IPS-18a (cell line): ENCODE measurements around the gene RNF220.

Experiments used
- H3K27ac ChIP-seq: one replicate; pipeline ENCODE4 v1.5.1; 2013; ENCODE audit warnings: low read length
- H3K27me3 ChIP-seq: one replicate; pipeline ENCODE4 v1.6.1; 2013; ENCODE audit warnings: mild to moderate bottlenecking, low read length; ENCODE audit not compliant: control insufficient read depth, insufficient read depth
- H3K36me3 ChIP-seq: one replicate; pipeline ENCODE4 v1.6.1; 2013; ENCODE audit warnings: low read depth, low read length; ENCODE audit not compliant: control insufficient read depth
- H3K4me1 ChIP-seq: one replicate; pipeline ENCODE4 v1.6.1; 2013; ENCODE audit warnings: low read depth, low read length; ENCODE audit not compliant: control insufficient read depth
- H3K4me3 ChIP-seq: one replicate; pipeline ENCODE4 v1.5.1; 2013; ENCODE audit warnings: low read length
- H3K9ac ChIP-seq: one replicate; pipeline ENCODE4 v1.6.1; 2013; ENCODE audit warnings: mild to moderate bottlenecking, low read length, moderate library complexity
- H3K9me3 ChIP-seq: one replicate; pipeline ENCODE4 v1.6.1; 2013; ENCODE audit warnings: low read depth, low read length; ENCODE audit not compliant: control insufficient read depth

The RNF220 gene

DNA sequence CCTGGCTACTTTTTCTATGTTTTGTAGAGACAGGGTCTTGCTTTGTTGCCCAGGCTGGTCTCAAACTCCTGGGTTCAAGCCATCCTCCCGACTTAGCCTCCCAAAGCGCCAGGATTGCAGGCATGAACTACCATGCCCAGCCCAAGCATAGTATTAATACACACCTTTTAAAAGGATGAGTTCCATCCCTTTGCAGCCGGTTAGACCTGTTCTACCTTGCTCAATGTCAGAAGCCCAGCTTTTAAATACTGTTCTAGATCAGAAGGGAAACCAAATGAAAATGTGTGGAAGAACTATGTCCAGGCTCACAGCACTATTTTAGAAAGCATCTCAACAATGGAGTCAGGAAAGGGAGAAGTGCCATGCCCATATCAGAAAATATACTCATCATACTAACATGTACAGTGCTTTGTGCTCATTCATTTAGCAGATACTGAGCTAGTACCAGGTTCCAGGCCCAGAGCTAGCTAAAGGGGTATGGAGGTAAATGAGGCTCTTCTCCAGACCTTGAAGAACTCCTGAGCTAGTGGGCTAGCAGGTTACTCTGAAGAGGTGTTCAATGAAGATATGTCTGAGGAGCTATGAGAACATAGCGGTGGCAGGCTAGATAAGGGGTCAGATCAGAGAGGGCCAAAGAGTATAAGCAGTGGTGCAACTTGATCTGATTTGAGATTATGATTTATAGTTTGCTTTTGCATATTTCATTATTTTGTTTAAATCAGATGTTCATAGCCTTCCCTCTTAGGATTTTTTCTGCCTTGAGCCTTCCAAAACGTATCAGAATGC lies 78.2 kb downstream of the RNF220 start:
- H3K4me1 ChIP-seq = peaks cover 24% of the 10 kb centered on the region
- no peak overlapping the region for H3K27ac ChIP-seq
- H3K36me3 ChIP-seq = no peaks in the 10 kb centered on the region
- H3K9ac ChIP-seq = no peak overlapping the region
- no peaks in the 10 kb centered on the region for H3K9me3 ChIP-seq
- H3K27me3 ChIP-seq = no peaks in the 10 kb centered on the region
- no peak overlapping the region for H3K4me3 ChIP-seq

DNA sequence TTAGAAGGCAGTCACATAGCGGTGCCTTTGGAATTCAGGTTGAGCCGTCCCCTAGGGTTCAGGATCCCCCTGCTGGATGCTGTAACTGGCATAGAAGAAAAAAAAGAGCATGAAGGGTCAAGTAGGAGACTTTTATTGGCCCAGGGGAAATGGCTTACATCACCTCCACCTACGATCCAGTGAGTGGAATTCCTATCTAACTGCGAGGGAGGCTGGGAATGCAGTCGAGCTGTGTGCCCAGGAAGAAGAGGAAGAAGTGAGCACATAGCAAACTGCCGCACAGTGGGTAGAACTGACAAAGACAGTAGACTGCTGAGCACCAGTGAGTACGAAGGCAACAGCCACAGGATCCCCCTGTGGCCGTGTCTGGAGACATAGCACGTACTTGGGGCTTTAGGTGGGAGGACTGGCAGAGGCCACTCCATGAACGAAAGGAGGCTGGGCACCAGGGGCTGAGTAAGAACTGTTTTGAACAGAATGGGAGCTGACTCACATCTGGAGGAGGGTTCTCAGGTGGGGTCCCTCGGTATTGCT lies 79.2 kb downstream of the RNF220 start:
- Histone ChIP-seq H3K36me3 (no peaks in the 10 kb centered on the region), H3K4me1 (peaks cover 24% of the 10 kb centered on the region), H3K27ac (no peak overlapping the region), H3K27me3 (no peaks in the 10 kb centered on the region), H3K9ac (no peak overlapping the region), H3K9me3 (no peaks in the 10 kb centered on the region), H3K4me3 (no peak overlapping the region)

DNA sequence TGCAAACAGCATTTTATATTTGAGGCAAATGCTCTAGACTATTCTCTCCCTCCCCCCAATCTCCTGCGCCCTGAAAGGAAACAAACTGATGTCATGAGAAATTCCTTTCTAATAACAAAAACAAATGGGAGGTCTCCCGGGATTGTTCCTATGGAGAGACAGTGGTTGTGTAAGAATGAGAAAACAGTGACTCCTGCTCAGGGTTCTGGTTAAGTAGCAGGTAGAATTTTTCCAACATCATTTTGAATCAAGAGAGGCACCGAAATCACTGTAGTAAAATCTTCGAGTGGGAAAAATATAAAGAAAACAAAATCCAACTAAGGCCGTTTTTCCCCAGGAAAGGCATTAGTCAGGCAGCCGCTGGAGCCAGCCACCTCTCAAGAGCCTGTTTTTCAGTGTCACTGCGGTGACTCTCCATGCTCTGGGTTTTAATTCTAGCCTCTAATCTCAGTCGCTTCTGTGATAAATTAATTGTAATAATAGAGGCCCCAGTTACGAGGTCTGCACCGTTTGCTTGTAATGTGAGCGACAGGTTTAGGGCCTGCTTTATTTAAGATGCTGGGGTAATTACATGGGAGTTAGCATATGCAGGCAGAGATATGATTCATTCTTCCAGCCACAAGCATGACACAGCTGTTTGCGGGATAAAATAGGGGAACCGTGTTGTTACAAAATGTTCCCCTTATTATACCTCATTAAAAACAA lies 80.3 kb downstream of the RNF220 start:
- Histone ChIP-seq H3K36me3 (no peaks in the 10 kb centered on the region), H3K27ac (no peak overlapping the region), H3K4me1 (peaks cover 24% of the 10 kb centered on the region), H3K9ac (no peak overlapping the region), H3K27me3 (no peaks in the 10 kb centered on the region), H3K4me3 (no peak overlapping the region), H3K9me3 (no peaks in the 10 kb centered on the region)

DNA sequence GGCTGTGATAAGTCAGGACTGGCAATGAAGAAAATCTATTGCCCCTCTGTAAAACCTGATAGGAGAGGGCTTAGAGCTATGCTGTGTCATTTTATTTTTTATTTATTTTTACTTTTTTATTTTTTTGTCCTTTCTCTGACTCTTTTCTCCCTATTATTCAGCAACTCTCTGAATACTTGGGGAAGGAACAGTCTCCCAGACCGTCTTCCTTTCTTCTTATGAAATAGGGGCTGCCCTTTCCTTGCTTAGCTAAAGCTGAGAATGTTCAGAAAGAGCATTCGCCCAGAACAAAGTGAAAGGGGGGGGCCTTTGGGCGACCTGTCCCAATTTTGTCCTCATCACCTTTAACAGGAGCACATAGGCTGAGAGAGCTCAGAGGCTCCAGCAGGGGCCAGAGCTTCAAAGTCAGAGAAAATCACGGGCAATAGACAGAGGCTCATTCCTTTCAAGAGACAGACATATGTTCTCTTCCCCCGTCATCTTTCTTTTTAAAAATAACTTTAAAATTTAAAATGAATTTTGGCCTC lies 80.9 kb downstream of the RNF220 start:
- Histone ChIP-seq H3K27me3 (no peaks in the 10 kb centered on the region), H3K27ac (no peak overlapping the region), H3K9ac (no peak overlapping the region), H3K9me3 (no peaks in the 10 kb centered on the region), H3K4me1 (peaks cover 24% of the 10 kb centered on the region), H3K36me3 (no peaks in the 10 kb centered on the region), H3K4me3 (no peak overlapping the region)

DNA sequence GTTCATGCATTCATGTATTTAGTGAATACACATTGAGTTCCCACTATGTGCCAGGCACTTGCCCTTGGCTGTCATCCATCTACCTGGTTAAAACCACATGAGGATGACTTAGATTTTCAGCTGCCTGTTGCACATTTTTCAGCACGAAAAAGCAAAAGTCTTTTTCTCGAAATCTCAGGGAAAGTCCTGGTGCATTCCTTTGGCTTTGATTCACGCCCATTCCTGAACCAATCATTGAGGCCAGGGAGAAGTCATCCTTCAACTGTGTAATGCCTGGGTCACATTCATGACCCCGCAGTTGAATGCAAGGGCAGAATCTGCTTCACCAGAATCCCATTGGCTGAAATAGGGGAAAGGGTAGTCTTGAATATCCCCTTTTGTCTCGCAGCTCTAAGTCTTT lies 84.4 kb downstream of the RNF220 start:
- Histone ChIP-seq H3K9me3 (no peaks in the 10 kb centered on the region), H3K36me3 (no peaks in the 10 kb centered on the region), H3K27ac (no peak overlapping the region), H3K4me1 (peaks cover 12% of the 10 kb centered on the region), H3K27me3 (no peaks in the 10 kb centered on the region), H3K4me3 (no peak overlapping the region), H3K9ac (no peak overlapping the region)

DNA sequence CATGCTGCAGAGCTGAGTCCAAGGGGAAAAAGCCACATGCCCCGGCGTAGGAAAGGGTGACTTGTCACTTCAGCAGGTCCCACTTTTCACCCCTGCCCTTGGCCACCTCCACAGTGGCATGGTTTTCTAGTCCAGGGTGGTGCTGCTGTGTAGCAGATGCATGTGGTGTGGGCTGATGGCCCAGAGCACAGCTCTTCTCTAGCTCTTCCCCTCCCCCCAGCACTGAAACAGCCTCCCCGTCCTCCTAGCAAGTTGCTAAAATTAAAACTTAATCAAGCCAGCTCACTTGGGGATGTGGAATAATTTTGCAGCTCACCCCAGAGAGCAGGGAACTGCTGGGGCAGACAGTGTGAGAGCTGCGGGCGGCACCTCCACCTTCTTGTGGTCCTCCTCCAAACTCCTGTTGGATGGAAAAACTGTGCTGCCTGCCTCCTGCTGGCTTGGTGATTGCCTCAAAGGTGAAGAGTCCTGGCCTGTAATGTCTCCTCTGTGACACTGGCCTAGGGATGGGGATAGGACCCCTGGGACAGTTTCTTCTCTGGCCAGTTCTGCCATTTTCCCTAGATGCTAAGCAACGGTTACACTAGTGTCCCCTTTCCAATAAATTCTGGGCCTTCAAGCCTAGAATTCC lies 91.6 kb downstream of the RNF220 start:
- H3K9ac ChIP-seq = no peak overlapping the region
- H3K9me3 ChIP-seq = no peaks in the 10 kb centered on the region
- no peak overlapping the region for H3K27ac ChIP-seq
- H3K27me3 ChIP-seq = peaks cover 37% of the 10 kb centered on the region
- H3K4me1 ChIP-seq = peaks cover 15% of the 10 kb centered on the region
- no peak overlapping the region for H3K4me3 ChIP-seq
- H3K36me3 ChIP-seq = no peaks in the 10 kb centered on the region

DNA sequence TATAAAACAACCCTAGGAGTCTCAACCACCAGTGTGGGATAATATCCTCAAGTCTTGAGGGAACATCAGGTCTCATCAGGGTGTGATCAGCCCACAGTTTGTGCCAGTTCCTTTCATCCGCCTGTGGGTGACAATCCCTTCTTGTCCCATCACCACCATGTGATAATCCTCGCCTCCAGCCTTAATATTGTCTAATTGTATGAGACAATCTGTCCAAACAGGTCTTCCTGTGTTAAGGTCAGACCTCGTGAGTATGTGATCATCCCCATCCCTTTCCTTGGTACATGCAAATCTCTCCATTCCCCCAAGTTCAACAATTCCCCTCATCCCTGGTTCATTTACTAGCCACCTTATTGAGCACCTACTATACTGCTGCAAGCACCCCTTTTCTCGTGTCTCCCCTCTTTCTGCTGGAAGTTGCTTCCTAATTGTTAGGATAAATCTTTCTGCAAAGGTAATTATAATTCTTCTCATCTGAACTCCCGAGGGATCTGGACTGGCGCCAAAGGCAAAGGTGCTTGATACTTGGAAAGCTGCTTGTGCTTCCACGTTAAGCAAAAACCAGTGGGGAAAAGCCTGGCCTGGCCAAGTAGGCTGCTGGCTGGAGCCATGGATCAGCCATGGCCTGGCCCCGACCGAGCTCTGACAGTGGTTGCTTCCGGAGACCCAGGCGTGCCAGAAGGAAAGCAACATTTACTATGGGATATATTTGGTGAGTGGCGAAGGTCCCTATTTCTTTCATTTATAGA lies 92.5 kb downstream of the RNF220 start:
- Histone ChIP-seq H3K36me3 (no peaks in the 10 kb centered on the region), H3K27me3 (peaks cover 37% of the 10 kb centered on the region), H3K9me3 (no peaks in the 10 kb centered on the region), H3K27ac (no peak overlapping the region), H3K4me3 (no peak overlapping the region), H3K9ac (no peak overlapping the region), H3K4me1 (peaks cover 23% of the 10 kb centered on the region)

DNA sequence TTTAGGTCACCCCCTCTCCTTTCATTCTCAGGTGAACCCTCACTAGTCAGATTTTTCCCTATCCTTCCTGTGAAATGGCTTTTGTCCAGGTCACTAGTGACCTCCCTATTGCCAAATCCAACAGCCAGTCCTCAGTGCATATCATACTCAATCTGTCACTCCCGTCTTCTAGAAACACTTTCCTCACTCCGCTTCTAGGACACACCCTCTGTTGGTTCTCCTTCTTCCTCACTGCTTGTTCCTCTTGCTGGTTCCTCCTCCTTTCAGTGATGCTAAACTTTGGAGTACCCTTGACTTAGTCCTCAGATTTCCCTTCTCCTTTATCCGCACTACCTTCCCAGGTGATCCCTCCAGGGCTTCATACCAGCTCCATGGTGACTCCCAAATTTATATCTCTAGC lies 94.3 kb downstream of the RNF220 start:
- Histone ChIP-seq H3K9ac (no peak overlapping the region), H3K4me1 (peaks cover 27% of the 10 kb centered on the region), H3K4me3 (no peak overlapping the region), H3K27me3 (peaks cover 45% of the 10 kb centered on the region), H3K27ac (no peak overlapping the region), H3K36me3 (no peaks in the 10 kb centered on the region), H3K9me3 (no peaks in the 10 kb centered on the region)

DNA sequence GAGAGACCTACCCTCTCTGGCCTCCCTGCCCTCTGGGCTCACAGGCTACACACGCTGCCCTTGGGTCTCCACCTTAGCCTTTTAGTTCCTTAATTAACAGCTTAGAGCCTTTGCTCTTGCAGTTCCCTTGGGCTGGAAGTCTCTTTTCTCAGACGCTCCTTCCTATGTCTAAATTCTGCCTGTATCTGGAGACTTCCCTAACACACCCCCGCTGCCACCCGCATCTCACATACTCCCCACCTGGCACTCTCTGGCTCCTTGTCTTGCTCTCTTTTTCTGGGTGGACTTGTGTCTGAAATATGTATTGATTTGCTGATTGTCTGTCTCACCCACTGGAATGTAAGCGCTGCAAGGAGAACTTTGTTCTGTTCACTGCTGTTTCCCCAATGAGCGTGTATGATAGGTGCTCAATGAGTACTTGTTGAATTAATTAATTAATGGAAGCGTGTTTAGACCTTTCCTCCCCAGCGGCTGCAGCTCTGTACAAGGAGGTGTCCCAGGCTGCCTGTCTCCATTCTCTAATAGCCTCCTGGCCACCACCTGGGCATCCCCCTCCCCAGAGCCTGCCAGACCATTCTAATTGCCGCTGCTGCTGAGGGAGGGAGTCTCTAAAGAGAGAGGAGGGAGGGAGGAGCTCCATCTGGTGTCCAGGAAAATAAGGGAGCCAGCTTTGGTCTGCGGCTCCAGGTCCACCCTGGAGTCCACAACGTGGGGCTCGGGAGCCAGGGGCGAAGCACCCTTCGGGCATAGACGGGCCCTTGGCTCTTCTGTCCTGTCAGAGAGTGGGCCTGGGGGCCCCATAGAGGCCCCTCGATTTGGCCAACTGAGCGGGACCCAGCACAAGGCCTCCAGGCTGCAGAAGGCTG lies 95.4 kb downstream of the RNF220 start:
- no peaks in the 10 kb centered on the region for H3K9me3 ChIP-seq
- H3K27ac ChIP-seq = peak overlapping the region; percentile 40
- peaks cover 37% of the 10 kb centered on the region for H3K4me1 ChIP-seq
- H3K4me3 ChIP-seq = peak overlapping the region; percentile 54
- H3K36me3 ChIP-seq = no peaks in the 10 kb centered on the region
- peaks cover 54% of the 10 kb centered on the region for H3K27me3 ChIP-seq
- peak overlapping the region; percentile 43 for H3K9ac ChIP-seq

DNA sequence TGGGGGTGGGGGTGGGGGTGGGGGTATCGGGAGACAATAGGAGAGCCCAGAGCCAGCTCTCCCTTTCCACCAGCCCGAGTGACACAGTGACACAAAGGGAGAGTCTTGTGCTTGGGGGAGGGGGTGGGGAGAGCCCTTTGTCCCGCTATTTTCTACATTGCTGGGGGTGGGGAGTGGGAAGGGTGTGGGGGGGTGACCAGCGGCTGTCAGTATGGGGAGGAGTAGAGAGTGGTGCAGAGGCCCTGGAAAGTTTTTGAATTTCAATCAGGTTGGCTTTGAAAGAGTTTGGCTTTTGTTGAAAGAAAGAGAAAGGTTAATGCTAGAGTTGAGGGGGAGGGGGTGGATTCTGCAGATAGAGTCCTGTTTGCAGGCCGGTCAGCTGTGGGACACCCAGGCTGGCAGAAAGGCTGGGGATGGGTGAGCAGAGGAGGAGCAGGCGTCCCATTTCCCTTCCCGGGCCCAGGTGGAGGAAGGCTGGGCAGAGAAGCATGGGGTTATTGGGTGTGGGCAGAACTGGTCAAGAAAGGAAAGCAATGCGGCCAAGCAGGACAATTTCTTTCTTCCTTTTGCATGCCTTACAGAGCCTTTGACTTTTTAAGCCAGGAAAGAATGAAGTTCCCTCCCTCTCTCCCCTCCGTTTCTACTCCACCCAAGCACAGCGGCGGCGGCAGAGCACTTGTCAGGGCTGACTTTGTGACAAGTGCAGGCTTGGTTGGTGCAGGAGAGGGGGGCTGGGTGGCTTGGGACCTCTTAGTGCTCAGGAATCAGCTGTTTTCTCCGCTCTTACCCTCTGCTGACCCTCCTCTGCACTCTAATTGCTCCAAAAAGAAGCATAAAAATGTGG lies 96.2 kb downstream of the RNF220 start:
- H3K9me3 ChIP-seq = no peaks in the 10 kb centered on the region
- peaks cover 59% of the 10 kb centered on the region for H3K27me3 ChIP-seq
- H3K9ac ChIP-seq = peak overlapping the region; percentile 43
- no peak overlapping the region for H3K27ac ChIP-seq
- peak overlapping the region; percentile 44 for H3K4me3 ChIP-seq
- no peaks in the 10 kb centered on the region for H3K36me3 ChIP-seq
- peaks cover 46% of the 10 kb centered on the region for H3K4me1 ChIP-seq
